ENCODE measurements around the gene TSPEAR. TPM values are rescaled to one million over a fixed set of nuclear protein-coding genes. Genes with fewer than 3 reads are reported as not detected.

The TSPEAR gene
- total and polyA plus RNA-seq, 9 of the 15 experiments (the other 6 are each of a cell fraction or from before 2014, with no cell fraction given), result not detected

- no peak for TF ChIP-seq PRMT5 (CRISPR knock-in tag; IDR thresholded peaks at IDR 0.05)
- no peak for TF ChIP-seq TRIM25 (IDR thresholded peaks at IDR 0.05; ENCODE audit: borderline replicate concordance)
- peak; percentile 79; the same call in 1 of the 2 replicates for TF ChIP-seq TARDBP (IDR thresholded peaks at IDR 0.05)
- TF ChIP-seq NR3C1 (CRISPR knock-in tag; IDR thresholded peaks at IDR 0.05), result no peak
- no peak for TF ChIP-seq HNRNPL (IDR thresholded peaks at IDR 0.05; ENCODE audit: low read depth, low read length)
- TF ChIP-seq ZNF778 (CRISPR knock-in tag; IDR thresholded peaks at IDR 0.05), result no peak
- peak; percentile 86 for TF ChIP-seq ZKSCAN8 (CRISPR knock-in tag; IDR thresholded peaks at IDR 0.05)
- no peak for TF ChIP-seq STAT5B (CRISPR knock-in tag; IDR thresholded peaks at IDR 0.05)
- no peak for TF ChIP-seq CSDE1 (IDR thresholded peaks at IDR 0.05)
- no peak for TF ChIP-seq GATAD2B (IDR thresholded peaks at IDR 0.05; ENCODE audit: borderline replicate concordance)
- TF ChIP-seq ELF1 (tag; IDR thresholded peaks at IDR 0.05), result no peak
- TF ChIP-seq TAF1 (IDR thresholded peaks at IDR 0.05; ENCODE audit: control insufficient read depth, extremely low read depth, insufficient read depth, low read length, severe bottlenecking), result no peak
- no peak for TF ChIP-seq ZNF280B (CRISPR knock-in tag; IDR thresholded peaks at IDR 0.05)
- TF ChIP-seq EP300 (IDR thresholded peaks at IDR 0.05; ENCODE audit: low read length), result peak; percentile 90
- TF ChIP-seq GABPA (tag; conservative IDR thresholded peaks at IDR 0.05; ENCODE audit: low read depth), result 0 out of 2 replicates have a peak, but pooled peaks have one; percentile 6
- TF ChIP-seq RNF2 (IDR thresholded peaks at IDR 0.05), result peak; percentile 40; the same call in 1 of the 2 replicates
- no peak; the same call in none of the 2 replicates for TF ChIP-seq PYGO2 (tag; IDR thresholded peaks at IDR 0.05)
- no peak for TF ChIP-seq SAFB2 (IDR thresholded peaks at IDR 0.05; ENCODE audit: borderline replicate concordance, low read depth, low read length, severe bottlenecking)
- TF ChIP-seq GTF2F1 (IDR thresholded peaks at IDR 0.05; ENCODE audit: low read depth, low read length), result no peak
- TF ChIP-seq ARHGAP35 (IDR thresholded peaks at IDR 0.05; ENCODE audit: partially characterized antibody), result no peak
- no peak for TF ChIP-seq CGGBP1 (CRISPR knock-in tag; IDR thresholded peaks at IDR 0.05)
- no peak for TF ChIP-seq MTF1 (CRISPR knock-in tag; IDR thresholded peaks at IDR 0.05; ENCODE audit: borderline replicate concordance)
- no peak for TF ChIP-seq POLR2G (IDR thresholded peaks at IDR 0.05; ENCODE audit: low read depth, low read length)
- TF ChIP-seq ILK (tag; IDR thresholded peaks at IDR 0.05; ENCODE audit: borderline replicate concordance, low read depth), result peak; percentile 2; the same call in 1 of the 2 replicates
- TF ChIP-seq PKNOX1 (IDR thresholded peaks at IDR 0.05), result peak; percentile 88
- TF ChIP-seq TBP (optimal IDR thresholded peaks at IDR 0.05; ENCODE audit: low read depth, low read length), result no peak
These were observed 117.6 kb downstream of the TSPEAR start (continued) for GRCh38 chr21:44593598-44594405.
